HG02938 (cell line): ENCODE results near the gene MSH2.
"Not testable (repeated sequence)": the region's sequence is repeated elsewhere in the genome, so short reads cannot be mapped to it uniquely, and the experiment has no call there.

ENCODE experiments used
- ATAC-seq: cut with Tn5 transposase; IDR thresholded peaks from one replicate; pipeline ENCODE4 v1.9.1; 2021; ENCODE audit warnings: mild to moderate bottlenecking, moderate library complexity; ENCODE audit not compliant: unreplicated experiment

Gene MSH2

DNA sequence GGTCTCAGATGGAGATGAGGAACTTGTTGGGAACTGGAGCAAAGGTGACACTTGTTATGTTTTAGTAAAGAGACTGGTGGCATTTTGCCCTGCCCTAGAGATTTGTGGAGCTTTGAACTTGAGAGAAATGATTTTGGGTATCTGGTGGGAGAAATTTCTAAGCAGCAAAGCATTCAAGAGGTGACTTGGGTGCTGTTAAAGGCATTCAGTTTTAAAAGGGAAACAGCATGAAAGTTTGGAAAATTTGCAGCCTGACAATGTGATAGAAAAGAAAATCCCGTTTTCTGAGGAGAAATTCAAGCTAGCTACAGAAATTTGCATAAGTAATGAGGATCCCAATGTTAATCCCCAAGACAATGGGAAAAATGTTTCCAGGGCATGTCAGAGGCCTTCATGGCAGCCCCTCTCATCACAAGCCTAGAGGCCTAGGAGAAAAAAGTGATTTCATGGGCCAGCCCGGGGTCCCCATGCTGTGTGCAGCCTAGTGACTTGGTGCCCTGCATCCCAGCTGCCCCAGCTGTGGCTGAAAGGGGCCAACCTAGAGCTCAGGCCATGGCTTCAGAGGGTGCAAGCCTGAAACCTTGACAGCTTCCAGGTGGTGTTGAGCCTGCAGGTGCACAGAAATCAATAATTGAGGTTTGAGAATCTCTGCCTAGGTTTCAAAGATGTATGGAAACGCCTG lies 3.8 kb downstream of the MSH2 start:
- not testable (repeated sequence) for ATAC-seq

DNA sequence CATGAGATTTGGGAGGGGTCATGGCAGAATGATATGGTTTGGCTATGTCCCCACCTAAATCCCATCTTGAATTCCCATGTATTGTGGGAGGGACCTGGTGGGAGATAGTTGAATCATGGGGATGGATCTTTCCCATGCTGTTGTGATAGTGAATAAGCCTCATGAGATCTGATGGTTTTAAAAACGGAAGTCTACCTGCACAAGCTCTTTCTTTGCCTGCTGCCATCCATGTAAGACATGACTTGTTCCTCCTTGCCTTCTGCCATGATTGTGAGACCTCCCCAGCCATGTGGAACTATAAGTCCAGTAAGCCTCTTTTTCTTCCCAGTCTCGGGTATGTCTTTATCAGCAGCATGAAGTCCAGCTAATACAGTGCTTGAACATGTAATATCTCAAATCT lies 5.0 kb downstream of the MSH2 start:
- not testable (repeated sequence) for ATAC-seq

DNA sequence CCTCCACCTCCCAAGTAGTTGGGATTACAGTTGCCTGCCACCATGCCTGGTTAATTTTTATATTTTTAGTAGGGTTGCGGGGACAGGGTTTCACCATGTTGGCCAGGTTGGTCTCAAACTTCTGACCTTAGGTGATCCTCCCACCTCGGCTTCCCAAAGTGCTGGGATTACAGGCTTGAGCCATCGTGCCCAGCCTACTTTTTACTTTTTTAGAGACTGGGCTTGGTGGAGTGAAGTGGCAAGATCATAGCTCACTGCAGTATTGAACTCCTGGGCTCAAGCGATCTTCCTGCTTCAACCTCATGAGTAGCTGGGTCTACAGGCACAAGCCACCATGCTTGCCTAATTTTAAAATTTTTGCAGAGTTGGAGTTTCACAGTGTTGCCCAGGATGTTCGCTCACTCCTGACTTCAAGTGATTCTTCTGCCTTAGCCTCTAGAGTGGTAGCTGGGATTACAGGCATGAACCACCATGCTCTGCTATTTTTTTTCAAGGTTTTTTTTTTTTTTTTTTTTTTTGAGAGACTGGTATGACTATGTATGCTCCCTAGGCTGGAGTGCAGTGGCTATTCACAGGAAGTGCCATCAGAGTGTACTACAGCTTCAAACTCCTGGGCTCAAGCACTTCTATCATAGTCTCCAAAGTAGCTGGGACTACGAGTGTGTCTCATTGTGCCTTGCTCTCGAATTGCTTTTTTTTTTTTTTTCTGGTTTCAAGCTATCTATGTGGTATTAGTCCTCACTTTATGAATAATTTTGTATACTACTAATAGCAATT lies 11.9 kb downstream of the MSH2 start:
- ATAC-seq, result no peak

DNA sequence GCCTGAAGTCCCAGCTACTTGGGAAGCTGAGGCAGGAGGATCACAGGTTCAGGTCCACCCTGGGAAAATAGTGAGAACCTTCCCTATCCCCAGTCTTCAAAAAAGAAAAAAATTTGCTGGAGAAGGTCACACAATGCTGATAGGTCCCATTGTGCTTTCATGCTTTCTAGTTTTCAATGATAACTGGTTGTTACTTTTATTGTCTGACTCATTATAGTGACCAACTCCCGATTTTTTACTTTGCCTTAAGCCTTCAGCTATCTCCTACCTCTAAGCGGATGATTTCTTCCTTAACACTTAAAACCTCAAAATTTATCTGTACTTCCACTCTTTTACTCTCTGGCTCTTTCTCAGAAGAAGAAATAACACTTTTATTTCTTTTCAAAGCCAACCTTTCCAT lies 17.3 kb downstream of the MSH2 start:
- no peak for ATAC-seq

DNA sequence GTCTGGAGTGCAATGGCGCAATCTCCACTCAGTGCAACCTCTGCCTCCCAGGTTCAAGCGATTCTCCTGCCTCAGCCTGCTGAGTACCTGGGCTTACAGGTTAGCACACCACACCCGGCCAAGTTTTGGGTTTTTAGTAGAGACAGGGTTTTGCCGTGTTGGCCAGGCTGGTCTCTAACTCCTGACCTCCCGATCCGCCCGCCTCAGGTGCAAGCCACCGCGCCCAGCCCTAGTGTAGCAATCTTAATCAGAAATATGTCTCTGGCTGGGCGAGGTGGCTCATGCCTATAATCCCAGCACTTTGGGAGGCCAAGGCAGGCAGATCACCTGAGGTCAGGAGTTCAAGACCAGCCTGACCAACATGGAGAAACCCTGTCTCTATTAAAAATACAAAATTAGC lies 17.7 kb downstream of the MSH2 start:
- not testable (repeated sequence) for ATAC-seq

DNA sequence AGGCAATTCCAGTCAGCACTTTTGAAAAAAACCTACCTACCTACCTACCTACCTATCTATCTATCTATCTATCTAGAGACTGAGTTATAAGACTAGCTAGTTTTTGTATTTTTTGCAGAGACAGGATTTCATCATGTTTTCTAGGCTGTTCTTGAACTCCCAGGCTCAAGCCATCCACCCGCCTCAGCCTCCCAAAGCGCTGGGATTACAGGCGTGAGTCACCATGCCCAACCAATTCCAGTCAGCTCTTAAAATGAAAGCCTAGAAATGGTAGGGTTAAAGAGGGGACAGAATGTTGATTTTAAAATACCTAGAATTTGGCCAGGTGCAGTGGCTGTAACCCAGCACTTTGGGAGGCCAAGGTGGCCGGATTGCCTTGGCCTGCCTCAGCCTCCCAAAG lies 19.1 kb downstream of the MSH2 start:
- no peak for ATAC-seq

DNA sequence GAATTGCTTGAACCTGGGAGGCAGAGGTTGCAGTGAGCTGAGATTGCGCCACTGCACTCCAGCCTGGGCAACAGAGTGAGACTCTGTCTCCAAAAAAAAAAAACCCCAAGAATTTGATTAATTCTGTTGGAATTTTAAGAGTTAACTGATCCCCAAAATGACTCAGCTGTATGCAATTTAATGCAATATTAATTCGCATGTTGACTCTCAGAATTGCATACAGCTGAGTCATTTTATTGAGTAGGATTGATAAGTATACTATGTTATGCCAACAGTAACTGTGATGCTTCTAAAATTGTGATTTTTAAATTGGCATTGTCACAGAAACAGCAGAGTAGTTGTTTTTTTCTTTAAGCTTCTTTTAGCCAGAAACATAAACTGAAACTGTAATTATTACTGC lies 19.6 kb downstream of the MSH2 start:
- no peak for ATAC-seq

DNA sequence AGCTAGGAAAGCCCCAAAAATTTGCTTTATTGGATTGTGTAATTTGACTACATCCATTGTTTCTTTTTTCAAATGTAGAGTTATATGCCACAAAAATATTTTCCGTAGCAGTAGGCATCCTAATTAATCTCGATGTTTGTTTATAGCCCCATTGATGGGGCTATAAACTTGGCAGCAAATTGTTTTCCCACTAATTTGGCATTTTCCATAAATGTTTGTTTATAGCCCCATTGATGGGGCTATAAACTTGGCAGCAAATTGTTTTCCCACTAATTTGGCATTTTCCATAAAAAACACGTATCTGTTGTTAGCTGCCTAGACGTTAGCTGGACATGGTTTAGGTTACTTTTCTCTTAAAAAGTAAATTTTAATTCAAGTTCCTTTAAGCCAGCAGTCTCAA lies 23.8 kb downstream of the MSH2 start:
- no peak for ATAC-seq

DNA sequence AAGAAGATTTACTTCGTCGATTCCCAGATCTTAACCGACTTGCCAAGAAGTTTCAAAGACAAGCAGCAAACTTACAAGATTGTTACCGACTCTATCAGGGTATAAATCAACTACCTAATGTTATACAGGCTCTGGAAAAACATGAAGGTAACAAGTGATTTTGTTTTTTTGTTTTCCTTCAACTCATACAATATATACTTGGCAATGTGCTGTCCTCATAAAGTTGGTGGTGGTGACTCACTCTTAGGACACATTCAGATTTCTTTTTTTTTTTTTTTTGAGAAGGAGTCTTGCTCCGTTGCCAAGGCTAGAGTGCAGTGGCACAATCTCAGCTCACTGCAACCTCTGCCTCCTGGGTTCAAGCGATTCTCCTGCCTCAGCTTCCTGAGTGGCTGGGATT lies 26.8 kb downstream of the MSH2 start:
- ATAC-seq, result no peak

DNA sequence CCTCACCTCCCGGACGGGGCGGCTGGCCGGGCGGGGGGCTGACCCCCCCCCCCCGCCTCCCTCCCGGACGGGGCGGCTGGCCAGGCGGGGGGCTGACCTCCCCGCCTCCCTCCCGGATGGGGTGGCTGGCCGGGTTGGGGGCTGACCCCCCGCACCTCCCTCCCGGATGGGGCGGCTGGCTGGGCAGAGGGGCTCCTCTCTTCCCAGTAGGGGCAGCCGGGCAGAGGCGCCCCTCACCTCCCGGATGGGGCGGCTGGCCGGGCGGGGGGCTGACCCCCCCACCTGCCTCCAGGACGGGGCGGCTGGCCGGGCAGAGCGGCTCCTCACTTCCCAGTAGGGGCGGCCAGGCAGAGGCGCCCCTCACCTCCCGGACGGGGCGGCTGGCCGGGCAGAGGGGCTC lies 30.1 kb downstream of the MSH2 start:
- ATAC-seq, result not testable (repeated sequence)

DNA sequence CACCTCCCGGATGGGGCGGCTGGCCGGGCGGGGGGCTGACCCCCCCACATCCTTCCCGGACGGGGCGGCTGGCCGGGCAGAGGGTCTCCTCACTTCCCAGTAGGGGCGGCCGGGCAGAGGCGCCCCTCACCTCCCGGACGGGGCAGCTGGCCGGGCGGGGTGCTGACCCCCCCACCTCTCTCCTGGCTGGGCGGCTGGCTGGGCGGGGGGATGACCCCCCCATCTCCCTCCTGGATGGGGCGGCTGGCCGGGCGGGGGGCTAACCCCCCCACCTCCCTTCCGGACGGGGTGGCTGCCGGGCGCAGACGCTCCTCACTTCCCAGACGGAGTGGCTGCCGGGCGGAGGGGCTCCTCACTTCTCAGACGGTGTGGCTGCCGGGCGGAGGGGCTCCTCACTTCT lies 30.5 kb downstream of the MSH2 start:
- not testable (repeated sequence) for ATAC-seq

DNA sequence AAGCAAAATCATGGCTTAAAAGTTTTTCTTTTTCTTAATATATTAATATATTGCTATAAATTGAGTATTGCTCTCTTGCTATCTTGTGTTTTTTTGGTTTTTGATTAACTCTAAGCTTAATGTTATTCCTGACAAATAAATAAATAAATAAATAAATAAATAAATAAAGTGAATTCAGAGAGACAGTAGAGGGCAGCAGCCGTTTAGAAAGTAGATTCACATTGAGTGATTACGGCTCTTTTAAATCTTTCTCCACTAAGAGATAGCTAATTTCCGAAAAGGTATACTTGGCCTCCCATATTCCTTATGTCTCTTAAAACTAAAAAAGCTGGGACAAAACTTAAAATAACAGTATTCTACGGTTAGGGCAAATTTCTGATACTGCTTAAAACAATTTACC lies 34.3 kb downstream of the MSH2 start:
- no peak for ATAC-seq

DNA sequence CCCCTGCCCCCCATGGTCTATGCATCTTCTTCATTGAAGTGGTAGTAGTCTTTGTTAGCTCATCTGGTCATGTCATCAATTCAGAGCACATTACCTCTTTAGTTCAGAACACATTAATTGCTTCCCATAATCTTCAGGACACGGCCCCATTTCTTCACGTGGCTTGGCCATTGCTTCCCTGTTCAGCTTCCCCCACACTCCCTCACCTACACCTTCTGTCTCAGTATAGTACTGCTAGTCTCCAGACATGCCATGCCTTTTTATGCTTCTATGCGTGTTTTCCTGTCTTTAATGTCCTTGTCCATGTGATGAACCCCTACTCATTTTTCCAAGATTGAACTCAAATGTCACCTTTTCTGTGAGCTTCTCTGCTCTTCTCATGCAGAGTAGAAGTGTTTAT lies 35.1 kb downstream of the MSH2 start:
- ATAC-seq, result no peak

DNA sequence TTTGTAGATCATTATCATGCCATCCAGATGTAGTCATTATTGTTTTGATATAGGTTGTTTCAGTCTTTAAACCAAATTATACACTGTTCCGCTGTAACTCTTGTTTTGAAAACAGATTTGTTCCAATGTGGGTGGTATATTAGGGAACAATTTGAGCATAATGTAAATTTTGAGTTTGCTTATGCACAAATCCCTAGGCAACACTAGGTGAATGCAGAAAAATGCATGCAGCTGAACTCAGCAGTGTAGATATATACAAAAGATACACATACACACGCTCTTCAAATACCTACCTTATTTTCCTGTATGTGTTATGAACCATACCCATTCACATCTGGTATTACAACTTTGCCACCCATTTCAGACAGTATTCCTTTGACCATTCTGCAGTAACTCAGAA lies 35.8 kb downstream of the MSH2 start:
- ATAC-seq, result no peak

DNA sequence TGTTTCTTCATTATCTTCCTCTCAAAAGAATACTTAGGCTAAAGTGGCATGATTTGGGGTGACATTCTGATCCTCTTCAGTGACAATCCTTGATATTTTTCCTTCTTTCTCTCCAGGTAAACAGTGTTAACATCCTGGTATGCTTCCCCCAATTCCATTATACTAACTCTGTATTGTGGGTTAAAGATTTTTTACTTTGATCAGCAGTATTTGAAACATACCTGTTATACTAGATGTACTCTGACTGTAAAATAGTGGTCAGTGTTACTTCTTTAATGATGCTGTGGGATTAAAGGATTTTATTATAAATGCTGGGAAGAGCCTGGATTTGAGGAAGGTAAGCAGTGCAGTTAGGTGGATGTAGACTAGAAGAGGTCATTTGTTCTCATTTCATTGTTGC lies 48.8 kb downstream of the MSH2 start:
- no peak for ATAC-seq

DNA sequence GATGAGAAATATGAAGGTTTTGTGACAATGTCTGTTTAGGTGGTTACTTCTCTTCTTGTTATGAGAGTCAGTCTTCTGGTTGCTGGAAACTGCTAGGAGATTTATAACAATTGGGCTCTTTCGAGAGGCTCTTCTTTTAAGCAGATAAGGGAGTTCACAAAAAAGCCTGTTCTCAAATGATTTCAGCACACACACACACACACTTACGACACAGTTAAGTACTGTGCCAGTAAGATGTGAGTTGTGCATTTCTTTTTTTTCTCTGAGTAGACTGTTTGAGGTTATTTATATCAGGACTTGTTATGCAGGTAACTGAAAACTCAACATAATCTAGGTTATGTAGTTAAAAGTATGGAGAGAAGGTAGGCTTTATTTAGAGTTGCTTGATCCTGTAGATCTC lies 49.8 kb downstream of the MSH2 start:
- no peak for ATAC-seq

DNA sequence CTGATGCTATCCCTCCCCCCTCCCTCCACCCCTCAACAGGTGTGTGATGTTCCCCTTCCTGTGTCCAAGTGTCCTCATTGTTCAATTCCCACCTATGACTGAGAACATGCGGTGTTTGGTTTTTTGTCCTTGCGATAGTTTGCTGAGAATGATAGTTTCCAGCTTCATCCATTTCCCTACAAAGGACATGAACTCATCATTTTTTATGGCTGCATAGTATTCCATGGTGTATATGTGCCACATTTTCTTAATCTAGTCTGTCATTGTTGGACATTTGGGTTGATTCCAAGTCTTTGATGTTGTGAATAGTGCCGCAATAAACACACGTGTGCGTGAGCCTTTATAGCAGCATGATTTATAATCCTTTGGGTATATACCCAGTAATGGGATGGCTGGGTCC lies 51.9 kb downstream of the MSH2 start:
- ATAC-seq, result not testable (repeated sequence)

DNA sequence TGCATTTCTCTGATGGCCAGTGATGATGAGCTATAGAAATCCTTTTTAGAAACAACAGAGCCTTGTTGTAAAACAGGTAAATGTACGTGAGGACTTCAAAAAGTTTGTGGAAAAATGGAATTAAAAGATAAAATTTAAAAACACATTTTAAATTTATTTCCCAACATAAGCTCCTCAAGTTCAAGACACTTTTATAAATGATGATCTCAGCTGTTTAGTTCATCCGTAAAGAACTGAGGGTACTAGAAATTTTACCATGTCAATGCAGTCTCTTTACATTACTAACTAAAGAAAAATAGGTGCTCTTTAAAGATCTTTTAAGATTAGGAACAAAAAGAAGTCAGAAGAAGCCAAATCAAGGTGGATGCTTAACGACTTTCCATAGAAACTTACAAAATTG lies 52.5 kb downstream of the MSH2 start:
- no peak for ATAC-seq

DNA sequence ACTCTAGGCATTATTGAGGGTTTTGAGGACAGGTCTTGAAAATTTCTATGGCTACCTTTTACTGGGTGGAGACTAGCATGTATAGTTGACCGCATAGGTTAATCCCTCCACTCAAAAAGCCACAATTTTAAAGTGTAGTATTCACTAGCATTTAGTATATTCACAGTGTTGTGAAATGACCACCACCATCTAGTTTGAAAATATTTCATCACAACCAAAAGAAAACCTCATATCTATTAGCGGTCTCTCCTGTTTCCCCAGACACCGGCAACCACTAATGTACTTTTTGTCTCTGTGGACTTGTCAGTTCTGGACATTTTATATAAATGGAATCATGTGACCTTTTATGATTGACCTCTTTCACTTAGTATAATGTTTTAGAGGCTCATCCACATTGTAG lies 53.9 kb downstream of the MSH2 start:
- no peak for ATAC-seq

DNA sequence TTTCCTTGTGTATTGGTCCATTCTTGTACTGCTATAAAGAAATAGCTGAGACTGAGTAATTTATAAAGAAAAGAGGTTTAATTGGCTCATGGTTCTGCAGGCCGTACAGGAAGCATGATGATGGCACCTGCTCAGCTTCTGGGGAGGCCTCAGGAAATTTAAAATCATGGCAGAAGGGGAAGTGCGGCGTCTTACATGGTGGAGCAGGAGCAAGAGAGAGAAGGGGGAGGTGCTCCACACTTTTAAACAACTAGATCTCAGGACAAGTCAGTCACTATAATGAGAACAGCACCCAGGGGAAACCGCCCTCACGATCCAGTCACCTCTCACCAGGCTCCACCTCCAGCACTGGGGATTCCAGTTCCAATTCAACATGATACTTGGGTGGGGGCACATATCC lies 54.3 kb downstream of the MSH2 start:
- no peak for ATAC-seq

DNA sequence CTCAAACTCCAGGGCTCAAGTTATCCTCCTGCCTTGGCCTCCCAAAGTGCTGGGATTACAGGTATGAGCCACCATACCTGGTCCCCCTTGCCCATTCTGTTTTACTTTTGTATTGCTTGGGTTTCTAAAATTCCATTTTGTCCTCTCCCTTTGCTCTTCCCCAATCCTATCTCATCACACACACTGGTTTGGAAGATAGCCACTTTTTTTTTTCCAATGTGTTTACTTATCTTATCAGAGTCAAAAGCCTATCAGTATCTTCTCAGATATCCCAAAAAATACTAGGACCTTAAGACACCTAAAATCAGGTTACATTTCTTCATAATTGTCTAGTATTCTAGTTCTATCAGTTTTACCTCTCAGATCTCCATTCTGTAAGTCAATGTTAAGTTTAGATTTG lies 56.1 kb downstream of the MSH2 start:
- no peak for ATAC-seq

DNA sequence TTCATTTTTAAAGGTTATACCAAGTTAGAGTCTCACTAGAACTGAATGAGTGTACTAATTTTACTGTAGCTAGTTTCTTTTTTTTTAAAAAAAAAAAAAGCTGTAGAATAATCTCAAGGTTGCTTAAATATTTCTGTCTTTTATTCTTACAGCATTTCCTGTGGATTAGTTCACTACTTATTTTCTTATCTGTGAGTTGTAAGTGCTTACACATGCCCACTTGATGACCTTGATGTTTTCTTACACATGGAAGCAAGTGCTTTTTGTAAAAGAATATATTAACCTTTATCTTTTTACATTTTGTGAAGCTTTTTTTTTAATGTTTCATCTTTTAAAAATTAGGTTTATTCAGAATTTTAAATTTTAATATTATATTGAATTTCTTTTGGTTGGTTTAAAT lies 57.8 kb downstream of the MSH2 start:
- ATAC-seq, result no peak
